Prostate gland (tissue), 2 donors: ENCODE data around the gene LNPEP. TPM values are rescaled to one million over a fixed set of nuclear protein-coding genes. Genes with fewer than 3 reads are reported as not detected.

Source experiments
- DNase-seq: peaks from one replicate; pipeline ENCODE4 v3.0.0-alpha.2; 2019; ENCODE audit warnings: low spot score
- H3K27ac ChIP-seq, 2 donors: fragments of 200-600 bp; sonication (generic); 2 replicates each; pipeline ENCODE4 v1.5.1; 2017 to 2019
- H3K27me3 ChIP-seq: fragments of 200-600 bp; sonication (generic); replicated peaks from 2 replicates; pipeline ENCODE4 v1.5.1; 2019; ENCODE audit not compliant: insufficient read depth
- H3K36me3 ChIP-seq, 2 donors: fragments of 200-600 bp; sonication (generic); 1 replicate in 1 of 2; 2 replicates in 1 of 2; pipeline versions ENCODE4 v1.5.1 to v1.8.1; 2017 to 2019
- H3K4me1 ChIP-seq: fragments of 200-600 bp; sonication (generic); replicated peaks from 2 replicates; pipeline ENCODE4 v1.5.1; 2019
- H3K4me3 ChIP-seq, 2 donors: fragments of 200-600 bp; sonication (generic); 2 replicates each; pipeline ENCODE4 v1.5.1; 2017 to 2019
- H3K9me3 ChIP-seq: fragments of 200-600 bp; sonication (generic); 2 replicates; pipeline ENCODE4 v1.5.1; 2017
- POLR2A ChIP-seq: fragments of 450-650 bp; IDR thresholded peaks from one replicate; pipeline ENCODE4 v1.6.1; 2016; ENCODE audit warnings: antibody characterized with exemption, mild to moderate bottlenecking
- POLR2AphosphoS5 ChIP-seq: sonication (generic); formaldehyde crosslinking; IDR thresholded peaks from one replicate; pipeline ENCODE4 v1.6.1; 2017; ENCODE audit warnings: antibody characterized with exemption
- WGBS: methylation state at CpG from one replicate; pipeline ENCODE4 v1.1.5; 2018; 5-methylcytosine and 5-hydroxymethylcytosine counted together
- intact Hi-C: fragments of 100-400 bp; cut with DNase I; formaldehyde crosslinking; loops from one replicate; pipeline ENCODE4 v1.14.2; 2022
- total RNA-seq, 2 donors: library from RNA; depleted of rRNA; stranded (reverse); fragments of >200 nt; gene quantifications; one replicate each; pipeline ENCODE4 v1.1.0, GENCODE V29; 2016
- TF ChIP-seq, protein P1 (sequence below), 4 experiments: fragments of 200-600 bp in 2 of 4; fragments of 450-650 bp in 2 of 4; sonication (generic) in 2 of 4; IDR thresholded peaks; 1 replicate in 3 of 4; 2 replicates in 1 of 4; pipeline ENCODE4 v1.5.1; 2016 to 2019; ENCODE audit warnings: antibody characterized with exemption in 4 of 4, mild to moderate bottlenecking in 2 of 4, moderate library complexity in 2 of 4

The LNPEP gene
- total RNA-seq, 2 donors from 2014 or later = 38.5 to 43.9 TPM

DNA sequence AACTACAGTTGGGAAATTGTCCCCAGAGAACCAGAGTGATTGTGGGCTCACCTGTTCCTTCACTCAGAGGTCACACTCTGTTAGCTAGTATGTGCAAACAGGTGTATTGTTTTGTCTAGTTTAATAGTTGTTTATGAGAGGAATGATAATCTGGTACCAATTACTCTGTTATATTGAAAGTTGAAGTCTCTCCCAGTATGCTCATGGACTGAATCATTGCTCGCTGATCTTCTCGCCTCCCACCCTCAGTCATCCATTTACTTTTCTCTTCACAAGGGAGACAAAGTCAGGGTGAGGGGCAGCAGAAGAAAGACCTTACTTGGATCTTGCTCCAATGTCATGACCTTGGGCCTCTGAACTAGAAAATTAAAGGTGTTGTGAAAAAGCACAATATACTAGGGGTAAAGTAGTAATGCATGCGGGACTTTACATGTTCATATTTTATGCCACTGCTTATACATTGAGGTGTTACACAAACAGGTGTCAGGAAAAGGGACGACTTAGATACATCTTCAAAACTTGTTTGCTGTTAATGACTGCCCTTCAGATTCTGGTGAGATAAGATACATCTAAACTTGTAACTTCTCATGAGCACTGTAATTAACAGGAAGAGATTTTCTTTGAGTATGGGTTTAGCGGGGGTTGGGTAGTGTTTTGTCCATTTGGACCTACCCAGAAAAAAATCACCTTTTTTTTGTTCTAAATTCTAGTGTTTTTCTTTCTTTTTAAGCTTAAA is 36.9 kb downstream of the LNPEP start:
- DNase-seq = no peak
- Histone ChIP-seq H3K4me1 (peaks cover 12% of the 10 kb centered on the region), H3K9me3 (no peaks in the 10 kb centered on the region), H3K27ac (no peak overlapping the region), H3K36me3 (no peaks in the 10 kb centered on the region), H3K27me3 (no peaks in the 10 kb centered on the region), H3K4me3 (no peak overlapping the region)
- 89% methylated on average over 5 of the region's 5 CpGs for WGBS
- intact Hi-C loops = no loop called here
- no peak for TF ChIP-seq POLR2A
- TF ChIP-seq, protein P1, sequence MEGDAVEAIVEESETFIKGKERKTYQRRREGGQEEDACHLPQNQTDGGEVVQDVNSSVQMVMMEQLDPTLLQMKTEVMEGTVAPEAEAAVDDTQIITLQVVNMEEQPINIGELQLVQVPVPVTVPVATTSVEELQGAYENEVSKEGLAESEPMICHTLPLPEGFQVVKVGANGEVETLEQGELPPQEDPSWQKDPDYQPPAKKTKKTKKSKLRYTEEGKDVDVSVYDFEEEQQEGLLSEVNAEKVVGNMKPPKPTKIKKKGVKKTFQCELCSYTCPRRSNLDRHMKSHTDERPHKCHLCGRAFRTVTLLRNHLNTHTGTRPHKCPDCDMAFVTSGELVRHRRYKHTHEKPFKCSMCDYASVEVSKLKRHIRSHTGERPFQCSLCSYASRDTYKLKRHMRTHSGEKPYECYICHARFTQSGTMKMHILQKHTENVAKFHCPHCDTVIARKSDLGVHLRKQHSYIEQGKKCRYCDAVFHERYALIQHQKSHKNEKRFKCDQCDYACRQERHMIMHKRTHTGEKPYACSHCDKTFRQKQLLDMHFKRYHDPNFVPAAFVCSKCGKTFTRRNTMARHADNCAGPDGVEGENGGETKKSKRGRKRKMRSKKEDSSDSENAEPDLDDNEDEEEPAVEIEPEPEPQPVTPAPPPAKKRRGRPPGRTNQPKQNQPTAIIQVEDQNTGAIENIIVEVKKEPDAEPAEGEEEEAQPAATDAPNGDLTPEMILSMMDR (IDR thresholded peaks at IDR 0.05) = no peak
- TF ChIP-seq POLR2AphosphoS5 = no peak

DNA sequence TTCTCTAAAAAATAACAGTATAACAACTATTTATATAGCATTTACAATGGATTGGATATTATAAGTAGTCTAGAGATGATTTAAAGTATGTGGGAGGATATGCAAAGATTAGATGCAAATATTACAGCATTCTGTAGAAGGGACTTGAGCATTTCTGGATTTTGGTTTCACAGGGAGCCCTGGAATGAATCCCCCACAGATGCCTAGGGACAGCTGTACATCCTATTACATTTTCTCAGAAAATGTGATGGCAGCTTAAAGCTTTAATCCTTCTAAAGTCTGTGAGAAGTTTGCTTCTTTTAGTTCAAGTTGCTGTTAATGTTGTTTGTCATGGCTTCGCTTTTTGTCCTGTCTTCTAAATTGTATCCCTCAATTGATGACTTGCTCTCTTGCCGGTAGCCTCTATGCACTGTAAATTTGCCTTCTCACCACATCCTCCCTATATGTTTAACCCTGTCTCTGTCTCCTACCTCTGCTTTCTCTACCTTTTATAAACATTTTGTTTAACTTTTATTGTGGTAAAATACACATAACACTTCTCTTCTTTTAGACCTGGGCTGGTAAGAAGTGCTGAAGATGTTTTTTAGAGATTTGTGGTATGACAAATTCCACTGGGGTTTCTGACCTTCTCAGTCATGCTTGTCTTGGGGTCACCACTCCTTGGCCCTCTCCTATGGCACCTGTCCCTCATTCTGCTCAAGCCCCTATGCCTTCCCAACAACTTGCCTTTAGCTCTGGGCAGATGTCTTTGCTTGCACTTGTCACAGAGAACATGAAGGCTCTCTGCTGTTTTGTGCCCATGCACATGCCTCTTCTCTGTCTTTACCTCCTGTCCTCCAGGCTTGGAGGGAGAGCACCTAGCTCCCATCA is 37.9 kb downstream of the LNPEP start:
- Histone ChIP-seq H3K36me3 (no peaks in the 10 kb centered on the region), H3K4me1 (peaks cover 8% of the 10 kb centered on the region), H3K27ac (no peak overlapping the region), H3K9me3 (no peaks in the 10 kb centered on the region), H3K4me3 (no peak overlapping the region), H3K27me3 (no peaks in the 10 kb centered on the region)
- intact Hi-C loops = no loop called here
- 81% methylated on average over 2 of the region's 2 CpGs for WGBS
- DNase-seq = no peak
- TF ChIP-seq, protein P1 (IDR thresholded peaks at IDR 0.05) = no peak
- TF ChIP-seq POLR2AphosphoS5 (no peak), POLR2A (no peak)

DNA sequence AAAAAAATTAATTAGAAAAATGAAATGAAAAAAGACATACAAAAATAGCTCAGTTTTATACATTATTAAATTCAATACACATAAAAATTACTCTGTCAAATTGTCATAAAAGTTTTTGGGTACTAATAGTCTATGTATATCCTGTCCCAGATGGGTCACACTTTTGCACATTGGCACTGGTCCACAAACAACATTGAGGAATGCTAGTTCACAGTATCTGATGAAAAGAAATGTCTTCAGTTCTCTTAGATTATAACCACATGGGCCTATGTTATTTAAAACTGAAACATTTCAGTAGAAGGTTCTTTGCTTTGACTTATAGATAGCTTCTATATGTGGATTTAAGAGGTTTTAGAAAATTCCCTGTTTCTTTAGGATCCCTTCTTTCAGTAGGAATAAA is 39.8 kb downstream of the LNPEP start:
- TF ChIP-seq, protein P1 (IDR thresholded peaks at IDR 0.05) = no peak
- TF ChIP-seq POLR2AphosphoS5 (no peak), POLR2A (no peak)
- H3K9me3 ChIP-seq = no peaks in the 10 kb centered on the region
- intact Hi-C loops = no loop called here

DNA sequence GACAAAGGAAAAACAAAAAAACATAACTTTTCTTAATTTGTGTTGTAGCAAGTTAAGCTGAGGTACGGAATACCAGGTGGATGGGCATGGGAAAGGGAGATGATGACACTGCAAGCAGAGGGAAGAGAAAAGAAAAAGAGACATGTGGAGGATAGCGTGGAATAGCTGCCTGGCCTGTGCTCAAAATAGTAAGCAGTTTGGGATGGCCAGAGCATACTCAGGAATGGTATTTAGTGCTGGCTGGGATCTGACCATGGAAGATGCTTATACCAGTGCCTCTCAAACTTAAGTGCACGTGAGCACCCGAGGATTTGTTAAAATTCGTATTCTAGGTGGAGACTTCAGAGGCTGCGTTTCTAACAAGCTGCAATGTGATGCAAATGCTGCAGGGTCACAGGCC is 41.3 kb downstream of the LNPEP start:
- Histone ChIP-seq H3K36me3 (no peaks in the 10 kb centered on the region), H3K9me3 (no peaks in the 10 kb centered on the region), H3K27me3 (no peaks in the 10 kb centered on the region), H3K4me3 (no peak overlapping the region), H3K27ac (no peak overlapping the region), H3K4me1 (no peaks in the 10 kb centered on the region)
- TF ChIP-seq POLR2A (no peak), POLR2AphosphoS5 (no peak)
- TF ChIP-seq, protein P1 (IDR thresholded peaks at IDR 0.05) = no peak
- WGBS = 74% methylated on average over 6 of the region's 6 CpGs
- intact Hi-C loops = no loop called here
- no peak for DNase-seq

More for the DNA sequence above, 39.8 kb downstream of the LNPEP start:
- H3K27me3 ChIP-seq = no peaks in the 10 kb centered on the region
- no peak overlapping the region for H3K27ac ChIP-seq
- H3K36me3 ChIP-seq = no peaks in the 10 kb centered on the region
- DNase-seq = no peak
- no peak overlapping the region for H3K4me3 ChIP-seq
- H3K4me1 ChIP-seq = no peaks in the 10 kb centered on the region
